ENCODE data around the gene ANKRD53.
A peak's percentile ranks its signal among the peaks of the same experiment; 100 is the strongest.

Gene ANKRD53, protein sequence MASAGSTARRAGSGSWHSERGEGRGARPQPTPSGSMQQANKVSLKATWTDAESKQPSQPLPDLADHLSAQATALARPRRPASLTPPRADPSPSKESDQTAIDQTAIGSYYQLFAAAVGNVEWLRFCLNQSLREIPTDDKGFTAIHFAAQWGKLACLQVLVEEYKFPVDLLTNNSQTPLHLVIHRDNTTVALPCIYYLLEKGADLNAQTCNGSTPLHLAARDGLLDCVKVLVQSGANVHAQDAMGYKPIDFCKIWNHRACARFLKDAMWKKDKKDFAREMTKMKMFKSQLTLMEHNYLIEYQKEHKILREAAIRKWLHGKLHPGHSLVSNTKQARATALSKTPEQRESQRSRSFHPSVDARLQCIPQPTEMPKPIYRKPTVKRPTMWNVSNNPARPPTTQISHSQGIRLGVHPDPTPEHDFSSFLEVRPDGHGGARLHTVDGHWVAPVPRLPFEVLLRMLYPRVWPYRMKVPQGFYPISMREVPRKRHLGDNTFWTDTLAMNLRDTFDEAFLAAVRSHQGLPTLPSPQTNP

DNA sequence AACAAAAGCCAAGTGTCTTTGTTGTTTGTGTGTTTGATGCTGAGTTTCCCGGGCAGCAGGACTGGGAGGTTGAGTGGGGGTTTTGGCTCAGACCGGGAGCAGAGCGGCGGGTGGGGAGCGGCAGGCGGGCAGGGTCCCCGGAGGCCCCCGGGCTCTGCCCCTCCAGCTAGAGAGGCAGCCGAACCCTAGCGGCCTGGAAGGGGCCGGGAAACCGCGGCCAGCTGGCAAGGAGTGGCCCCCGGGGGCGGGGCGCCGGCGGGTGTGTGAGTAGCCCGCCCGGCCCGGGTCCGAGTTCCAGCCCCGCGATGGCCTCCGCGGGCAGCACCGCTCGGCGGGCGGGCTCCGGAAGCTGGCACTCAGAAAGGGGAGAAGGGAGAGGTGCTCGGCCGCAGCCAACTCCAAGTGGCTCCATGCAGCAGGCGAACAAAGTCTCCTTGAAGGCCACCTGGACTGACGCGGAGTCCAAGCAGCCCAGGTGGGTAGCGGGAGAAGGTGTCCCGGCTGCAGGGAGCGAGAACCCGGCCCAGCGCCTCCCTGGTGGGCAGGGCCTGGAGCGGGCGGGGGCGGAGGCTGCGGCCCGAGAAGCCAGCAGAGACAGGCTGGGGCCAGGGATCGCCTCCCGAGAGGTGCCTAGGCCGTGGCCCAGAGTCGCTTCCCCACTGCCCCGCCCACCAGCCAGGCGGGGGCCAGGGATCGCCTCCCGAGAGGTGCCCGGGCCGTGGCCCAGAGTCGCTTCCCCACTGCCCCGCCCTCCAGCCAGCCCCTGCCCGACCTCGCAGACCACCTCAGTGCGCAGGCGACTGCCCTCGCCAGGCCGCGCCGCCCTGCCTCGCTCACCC lies at the start of gene ANKRD53:
Gene ANKRD53 (plus strand): TSS at position 290 of the 839 bp plus-strand sequence. CDS start 16 bp downstream, at position 306.
- DNase-seq = peak; percentile 43

DNA sequence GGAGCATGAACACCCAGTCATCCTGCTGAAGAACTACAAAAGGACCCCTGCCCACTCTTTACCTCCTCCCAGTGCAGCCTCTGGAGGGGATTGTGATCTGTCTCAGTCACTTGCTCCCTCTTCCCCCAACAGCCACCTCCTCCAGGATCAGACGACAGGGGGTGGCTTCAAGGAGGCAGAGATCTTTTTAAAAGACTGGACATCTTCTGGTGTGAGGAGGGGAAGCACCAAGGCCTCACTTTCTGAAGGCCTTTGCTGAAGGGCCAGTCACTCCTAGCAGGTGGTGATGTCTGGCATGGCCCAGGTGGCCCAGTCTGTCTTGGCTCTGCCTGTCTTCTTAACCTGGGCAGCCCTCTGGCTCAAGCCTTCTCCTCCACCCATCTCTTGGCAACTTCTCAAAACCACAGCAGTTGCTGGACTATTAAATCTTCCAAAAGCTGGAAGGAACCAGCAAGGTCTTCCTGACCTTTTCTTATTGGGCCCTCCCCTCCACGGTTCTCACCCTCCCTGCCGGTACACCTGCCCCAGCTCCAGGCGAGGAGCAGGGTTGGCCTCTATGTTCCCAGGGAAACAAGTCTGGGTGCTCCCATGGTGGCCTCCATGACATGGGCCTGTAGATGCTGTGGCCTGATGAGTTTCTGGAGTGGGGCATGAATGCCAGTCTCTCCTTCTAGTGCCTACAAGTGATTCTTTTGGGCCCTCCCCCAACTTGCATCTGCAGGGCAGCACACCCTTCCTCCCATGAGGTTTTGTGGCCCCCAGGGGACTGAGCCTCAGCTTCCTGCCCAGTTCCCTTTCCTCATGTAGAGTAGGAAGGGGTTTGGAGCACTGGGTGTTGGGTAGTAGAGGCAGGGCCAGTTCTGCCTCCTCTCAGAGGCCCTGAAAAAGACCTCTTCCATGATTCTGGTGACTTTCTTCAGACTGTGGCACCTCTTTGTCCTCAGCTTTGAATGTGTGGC lies 47.8 kb upstream of the ANKRD53 start:
- DNase-seq = no peak

DNA sequence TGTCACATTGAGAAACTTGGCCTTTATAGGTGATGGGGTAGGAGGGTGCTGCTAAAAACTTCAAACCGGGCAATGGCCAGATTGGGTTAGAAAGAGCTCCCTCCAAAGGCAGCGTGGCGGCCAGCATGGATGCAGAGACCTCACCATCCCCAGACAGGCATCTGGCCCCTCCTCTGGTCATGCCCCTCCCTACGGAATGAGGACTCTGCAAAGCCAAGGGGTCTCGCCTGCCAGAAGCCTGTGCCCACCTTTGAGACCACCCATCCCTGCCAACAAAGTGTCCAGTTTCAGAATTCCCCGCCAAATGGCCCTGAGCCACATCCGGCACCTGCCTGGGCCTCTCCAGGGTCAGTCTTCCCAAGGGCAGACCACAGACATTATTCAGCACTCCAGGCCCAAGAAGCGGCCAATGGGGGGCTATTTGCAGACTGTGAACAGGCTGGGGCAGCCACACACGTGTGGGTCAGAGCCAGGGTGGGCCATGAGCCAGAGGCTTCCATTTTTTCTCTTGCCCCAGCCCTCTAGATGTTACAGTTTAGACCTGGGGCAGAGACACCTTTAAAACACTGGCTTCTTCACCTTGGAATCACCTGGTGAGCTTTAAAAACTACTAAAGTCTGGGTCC lies 46.9 kb upstream of the ANKRD53 start:
- no peak for DNase-seq

DNA sequence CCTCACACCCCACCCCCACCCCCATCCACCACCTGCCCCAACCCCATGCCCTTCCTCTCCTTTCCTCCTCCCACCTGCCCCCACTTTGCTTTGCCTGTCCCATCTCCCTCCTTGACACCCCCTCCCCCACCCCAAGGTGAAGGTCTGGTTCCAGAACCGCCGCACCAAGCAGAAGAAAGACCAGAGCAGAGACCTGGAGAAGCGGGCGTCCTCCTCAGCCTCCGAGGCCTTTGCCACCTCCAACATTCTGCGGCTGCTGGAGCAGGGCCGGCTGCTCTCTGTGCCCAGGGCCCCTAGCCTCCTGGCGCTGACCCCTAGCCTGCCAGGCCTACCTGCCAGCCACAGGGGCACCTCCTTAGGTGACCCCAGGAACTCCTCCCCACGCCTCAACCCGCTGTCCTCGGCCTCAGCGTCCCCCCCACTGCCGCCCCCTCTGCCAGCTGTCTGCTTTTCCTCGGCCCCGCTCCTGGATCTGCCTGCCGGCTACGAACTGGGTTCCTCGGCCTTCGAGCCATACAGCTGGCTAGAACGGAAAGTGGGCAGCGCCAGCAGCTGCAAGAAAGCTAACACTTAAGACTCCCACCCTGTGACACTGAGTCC lies 45.7 kb upstream of the ANKRD53 start:
- DNase-seq = no peak

DNA sequence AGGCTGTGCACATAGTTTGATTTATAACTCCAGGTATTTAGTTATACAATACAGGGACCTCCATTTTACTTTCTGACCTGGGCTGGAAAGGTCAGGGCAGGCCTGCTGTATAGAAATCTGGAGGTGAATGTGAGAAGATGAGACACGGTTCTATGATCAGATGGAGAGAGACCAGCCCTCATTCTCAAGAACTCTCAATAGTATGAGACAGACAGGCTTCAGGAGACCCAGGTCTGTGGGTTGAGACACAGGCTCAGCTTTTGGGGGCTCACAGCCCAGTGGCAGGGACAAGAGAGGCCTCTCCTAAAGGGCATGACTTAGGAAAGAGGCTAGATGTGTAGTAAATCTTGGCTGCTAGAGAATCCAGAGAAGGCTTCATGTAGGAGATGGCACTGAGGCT lies 43.4 kb upstream of the ANKRD53 start:
- no peak for DNase-seq

DNA sequence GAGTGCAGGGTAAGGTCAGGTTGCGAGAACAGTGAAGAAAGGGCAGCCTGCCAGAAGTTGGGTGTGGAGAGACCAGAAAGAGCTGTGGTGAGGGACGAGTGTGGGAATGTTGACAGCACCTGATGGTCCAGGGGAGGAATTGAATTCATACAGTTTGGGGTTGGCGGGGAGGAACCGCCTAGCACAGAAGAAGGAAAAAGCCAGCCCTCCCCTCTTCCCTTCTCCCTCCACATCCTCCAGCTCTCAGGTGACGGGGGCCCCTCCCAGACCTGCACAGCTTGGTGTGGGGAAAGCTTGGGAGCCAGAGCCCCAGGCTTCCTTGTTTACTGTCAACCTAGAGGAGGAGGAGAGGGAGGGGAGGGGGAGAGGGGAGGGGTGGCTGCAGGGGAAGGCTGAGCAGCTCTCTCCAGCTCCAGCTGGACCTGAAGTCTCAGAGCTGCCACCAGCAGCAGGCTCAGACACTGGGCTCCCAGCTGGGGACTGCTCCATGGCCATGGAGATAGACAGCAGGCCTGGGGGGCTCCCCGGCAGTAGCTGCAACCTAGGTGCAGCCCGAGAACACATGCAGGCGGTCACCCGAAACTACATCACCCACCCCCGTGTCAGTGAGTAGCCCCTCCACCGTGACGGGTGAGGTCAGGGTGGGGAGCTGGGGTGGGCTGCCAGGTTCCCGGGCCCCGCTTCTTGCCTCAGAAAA lies 42.8 kb upstream of the ANKRD53 start, which contains the start of gene ATP6V1B1:
Gene ATP6V1B1 (plus strand): TSS at position 433 of the 697 bp plus-strand sequence. CDS start 55 bp downstream, at position 488.
- no peak for DNase-seq

DNA sequence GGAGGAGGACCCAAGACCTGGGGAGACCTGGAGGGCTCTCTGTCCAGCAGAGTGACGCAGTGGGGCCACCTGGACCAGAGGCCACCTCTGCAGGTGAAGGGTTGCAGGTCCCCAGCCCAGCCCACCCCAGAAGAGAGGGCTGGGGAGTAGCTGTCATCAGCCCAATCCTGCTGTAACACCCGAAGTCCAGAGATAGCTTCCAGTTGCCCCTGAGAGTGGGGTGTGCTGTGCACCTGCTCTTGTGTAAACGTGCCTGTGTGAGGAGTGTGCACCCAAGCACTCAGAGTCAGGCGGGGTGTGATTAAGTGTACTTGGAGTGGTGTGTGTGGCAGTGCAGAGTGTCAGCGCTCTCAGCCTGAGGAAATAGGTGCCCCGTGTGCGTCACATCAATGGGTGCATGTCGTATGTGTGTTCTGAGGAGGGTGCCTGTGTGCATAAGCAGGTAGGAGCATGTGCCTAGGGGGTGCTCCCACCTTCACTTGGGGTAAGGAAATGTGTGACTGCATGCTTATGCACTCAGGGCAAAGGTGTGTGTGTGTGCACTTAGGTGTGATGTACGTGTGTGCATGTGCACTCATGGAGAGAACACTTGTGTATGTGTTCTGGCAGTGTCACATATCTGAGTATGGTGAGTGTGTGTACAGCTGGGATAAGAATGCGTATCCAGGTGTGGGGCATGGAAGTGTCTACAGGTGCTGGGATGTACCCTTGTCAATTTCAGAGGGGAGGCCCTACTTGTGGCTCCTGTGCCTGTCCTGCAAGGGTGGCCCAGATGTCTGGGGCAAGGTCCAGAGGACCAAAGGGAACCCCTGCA lies 42.1 kb upstream of the ANKRD53 start:
- no peak for DNase-seq

DNA sequence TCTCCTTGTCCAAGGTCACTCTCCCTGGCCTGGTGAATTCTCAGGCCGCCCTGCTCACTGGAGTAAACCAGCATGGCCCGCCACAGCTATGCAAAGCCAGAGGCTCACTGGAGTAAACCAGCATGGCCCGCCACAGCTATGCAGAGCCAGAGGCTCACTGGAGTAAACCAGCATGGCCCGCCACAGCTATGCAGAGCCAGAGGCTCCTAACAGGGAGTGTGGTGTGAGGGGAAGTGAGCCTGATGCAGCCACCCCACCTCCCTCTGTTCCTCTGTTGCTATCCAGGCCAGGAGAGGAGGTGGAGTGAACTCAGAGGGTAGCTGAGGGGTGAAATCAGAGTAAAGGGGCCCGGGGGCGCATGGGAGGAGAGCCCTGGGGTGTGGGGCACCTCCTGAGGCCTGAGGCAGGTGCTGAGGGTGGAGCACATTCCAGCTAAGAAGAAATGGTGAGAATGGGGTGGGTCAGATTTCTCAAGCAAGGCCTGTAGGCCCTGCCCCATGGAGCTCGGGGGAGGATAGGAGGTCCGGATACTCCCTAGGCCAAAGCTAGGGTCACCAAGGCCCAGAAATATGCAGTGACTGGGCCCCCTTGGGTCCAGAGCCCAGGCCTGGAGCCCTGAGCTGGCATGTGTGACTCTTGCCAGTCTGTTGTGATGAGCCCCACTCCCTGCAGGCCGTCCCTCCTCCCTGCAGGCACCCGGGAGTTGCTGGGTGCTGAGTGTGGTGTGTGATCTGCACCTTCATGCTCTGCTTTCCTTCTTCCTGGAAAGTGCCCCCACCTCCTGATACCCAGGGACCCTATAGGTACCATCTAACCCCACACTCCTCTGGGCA lies 41.2 kb upstream of the ANKRD53 start:
- no peak for DNase-seq

DNA sequence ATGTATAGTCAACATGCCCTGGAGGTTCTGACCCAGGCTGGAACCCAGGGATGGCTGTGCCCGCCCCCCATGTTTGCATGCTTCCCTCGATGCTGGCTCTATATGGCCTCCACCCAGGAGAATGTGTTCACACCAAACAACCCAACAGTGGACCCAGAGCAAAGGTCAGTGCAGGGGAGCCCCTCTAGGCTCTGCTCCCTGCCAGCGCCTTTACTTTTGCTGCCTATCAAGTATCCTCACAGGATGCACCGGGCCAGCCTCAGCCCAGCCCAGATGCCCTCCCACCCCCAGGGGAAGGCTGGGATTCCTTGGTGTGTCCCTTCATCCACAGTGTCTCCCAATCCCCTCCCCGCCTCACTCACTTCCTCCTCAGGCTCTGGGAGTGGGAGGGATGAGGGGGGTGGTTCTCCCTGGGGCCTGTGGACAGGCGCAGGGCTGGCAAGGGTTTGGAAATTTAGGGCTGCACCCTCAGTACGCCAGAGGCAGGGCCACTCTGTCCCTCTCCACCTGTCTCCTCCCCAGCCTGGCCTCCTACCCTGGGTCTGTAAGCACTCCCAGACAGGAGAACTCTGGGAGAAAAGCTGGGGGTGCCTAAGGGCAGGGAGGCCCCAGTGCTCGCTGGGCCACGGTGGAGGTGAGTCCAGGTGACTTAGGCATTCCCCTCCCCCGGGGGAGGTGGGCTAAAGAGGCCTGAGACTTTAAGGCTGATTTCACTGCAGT lies 40.4 kb upstream of the ANKRD53 start:
- DNase-seq = no peak

DNA sequence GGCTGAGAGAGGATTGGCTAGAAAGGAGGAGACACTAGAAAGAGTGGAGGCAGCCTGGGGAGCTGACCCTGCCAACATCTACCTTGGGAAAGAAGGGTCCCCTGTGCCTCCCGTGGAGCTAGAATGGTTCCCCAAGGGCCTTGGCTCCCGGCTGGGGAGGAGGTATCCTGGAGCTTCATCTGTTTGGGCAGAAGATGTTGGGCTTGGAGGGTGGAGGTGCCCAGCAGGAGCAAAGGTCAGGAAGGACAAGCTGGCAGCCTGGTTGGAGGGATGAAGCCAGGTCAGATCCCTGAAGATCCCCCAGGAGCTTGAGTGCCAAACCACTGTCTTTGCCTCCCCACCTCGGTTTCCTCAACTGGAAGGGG lies 39.9 kb upstream of the ANKRD53 start:
- no peak for DNase-seq

DNA sequence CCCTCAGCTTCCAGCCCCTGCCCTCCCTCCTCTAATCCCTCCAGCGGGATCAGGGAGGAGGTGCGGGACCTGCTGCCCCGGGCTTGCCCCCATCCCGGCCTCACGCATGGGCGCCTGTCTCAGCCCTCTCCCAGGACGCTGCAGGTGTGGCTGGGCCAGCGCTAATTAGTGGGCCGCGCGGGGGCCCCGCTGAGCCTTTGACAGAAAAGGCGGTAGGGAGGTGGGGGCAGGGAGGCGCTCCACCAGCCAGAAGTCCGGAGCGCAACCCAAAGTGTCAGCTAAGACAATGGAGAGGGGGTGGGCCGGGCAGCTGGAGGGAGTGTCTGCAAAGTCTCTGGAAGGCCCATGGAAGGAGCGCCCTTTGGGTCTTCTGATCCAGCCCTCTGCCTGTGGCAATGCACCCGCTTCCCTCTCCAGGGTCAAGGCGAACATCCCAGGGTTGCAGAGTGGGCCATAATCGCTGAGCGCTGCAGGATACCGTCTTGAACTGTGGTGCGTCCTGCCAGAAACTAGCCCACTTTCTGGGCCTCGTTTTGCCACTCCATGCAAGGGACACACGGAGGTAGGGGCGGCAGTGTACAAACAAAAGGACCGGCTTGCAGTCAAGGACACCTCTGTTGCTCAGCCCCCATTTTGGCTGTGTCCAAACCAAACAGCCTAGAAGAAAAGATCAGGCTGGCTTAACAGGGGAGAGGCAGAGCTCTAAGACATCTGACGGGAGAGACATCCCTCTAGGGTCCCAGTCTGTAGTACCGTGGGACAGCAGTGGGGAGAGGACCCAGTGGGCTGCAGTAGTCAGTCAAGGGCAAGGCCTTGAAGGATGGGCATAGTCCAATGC lies 39.2 kb upstream of the ANKRD53 start:
- no peak for DNase-seq

DNA sequence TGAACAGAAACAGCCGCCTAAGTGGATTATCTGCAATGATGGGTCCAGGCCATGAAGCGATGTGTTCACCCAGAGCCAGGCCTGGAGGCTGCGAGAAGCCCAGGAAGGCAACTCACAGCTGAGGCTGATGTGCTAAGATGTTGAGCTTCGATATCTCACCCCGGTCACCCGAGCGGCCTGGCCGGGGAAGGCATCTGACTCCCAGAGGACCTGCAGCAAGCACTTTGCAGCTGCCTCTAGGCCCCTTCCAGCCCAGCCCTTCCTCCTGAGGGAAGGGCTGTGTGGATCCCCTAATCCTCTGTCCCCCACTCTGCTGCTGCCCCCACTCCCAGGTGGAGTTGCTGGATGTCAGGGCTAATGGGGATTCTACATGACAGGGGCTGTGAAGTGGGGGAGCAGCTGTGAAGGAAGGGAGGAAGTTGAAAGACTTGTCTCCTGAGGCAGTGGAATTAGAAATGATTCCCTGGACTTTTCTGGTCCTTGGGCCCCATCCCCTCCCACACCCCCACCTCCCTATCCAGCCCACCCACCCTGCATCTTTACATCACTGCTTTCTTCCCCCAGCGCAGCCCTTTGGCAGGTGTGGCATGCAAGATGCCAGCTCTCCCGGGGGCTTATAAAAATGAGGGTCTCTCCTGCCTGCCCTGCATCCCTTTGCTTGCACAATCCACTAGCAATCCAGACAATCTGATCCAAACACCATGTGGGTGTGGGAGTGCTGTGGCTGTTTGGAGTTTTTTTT lies 38.4 kb upstream of the ANKRD53 start:
- no peak for DNase-seq

DNA sequence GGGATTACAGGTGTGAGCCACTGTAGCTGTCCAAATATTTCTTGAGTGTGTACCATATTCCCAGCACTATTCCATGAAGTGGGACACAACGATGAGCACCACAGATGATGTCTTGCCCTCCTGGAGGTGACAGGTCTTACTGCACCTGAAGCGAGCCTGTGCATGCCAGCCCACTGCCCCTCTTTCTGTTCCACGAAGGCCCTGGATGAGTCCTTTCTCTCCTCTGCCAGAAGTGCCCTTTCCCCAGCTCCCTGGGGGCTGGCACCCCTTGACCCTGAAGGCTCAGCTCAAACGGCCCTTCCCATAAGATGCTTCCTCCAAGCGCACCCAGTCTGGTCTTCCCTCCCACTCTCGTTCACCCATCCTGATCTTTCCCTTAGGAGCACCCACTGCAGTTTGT lies 37.2 kb upstream of the ANKRD53 start:
- DNase-seq = no peak

DNA sequence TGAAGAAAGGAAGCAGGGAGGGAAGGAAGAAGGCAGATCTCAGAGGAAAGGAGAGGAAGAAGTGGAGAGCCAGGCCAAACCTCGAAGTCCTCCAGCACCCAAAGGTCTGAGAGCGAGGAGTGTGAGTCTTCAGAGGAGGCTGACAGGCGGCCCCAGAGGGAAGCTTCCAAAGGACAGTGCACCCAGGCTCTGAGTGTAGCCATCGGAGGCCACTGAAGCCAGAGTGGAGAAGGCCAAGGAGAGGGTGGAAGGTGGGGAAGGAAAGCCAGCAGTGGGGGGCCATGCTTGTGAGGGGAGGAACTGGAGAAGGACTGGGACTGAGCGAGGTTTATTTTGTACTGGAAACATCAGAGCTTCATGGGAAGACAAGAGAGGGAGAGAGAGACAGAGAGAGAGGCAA lies 36.7 kb upstream of the ANKRD53 start:
- DNase-seq = no peak

DNA sequence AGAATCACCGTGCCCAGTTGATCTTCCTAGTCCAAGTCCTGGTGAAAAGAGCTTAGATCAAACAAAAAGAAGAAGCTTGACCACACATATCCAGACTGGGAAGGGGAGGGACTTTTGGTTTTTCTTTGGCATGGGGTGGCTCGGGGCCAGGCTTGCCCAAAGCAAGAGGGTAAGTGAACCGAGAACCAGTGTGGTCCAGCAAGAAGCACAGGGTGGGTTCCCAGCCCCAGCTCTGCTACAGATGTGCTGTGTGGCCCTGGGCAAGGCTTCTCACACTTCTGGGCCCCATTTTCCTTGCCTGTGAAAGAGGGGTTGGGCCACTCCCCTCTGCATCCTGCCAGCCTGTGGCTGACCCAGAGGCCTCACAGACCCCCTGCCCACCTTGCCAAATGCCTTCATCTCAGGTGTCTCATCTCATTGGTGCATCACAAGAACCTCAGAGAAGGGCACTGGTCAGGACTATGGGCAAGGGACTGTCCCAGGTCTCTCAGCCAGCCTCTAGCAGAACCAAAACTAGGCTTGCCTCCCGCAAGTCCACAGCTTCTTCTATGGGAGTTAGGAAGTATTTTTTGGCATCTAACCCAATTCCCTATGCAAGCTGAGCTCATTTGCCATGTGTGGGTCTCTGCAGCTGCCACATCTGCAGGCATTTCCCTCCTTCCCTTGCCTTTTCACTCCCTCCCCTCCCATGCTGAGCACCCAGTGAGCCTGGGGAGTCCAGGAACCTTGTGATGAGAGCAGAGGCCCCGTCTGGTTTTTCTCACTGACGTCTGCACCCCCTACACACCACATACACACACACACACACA lies 35.8 kb upstream of the ANKRD53 start:
- DNase-seq = no peak

Measured in NCI-H1105 treated with DMSO at 0.1 percent for 48 hours (cell line).